Keratinocyte (primary cell): ENCODE measurements around the gene SPZ1.

Experiments
- CTCF ChIP-seq, 3 experiments: IDR thresholded peaks in 1 of 3; conservative IDR thresholded peaks in 1 of 3; optimal IDR thresholded peaks in 1 of 3; 2 replicates in 2 of 3; 3 replicates in 1 of 3; pipeline versions ENCODE3 to v1.5.1; 2011; ENCODE audit warnings: low read length in 3 of 3, mild to moderate bottlenecking in 3 of 3, moderate library complexity in 2 of 3, control low read depth in 1 of 3, inconsistent platforms in 1 of 3; ENCODE audit not compliant: insufficient read depth in 2 of 3; ENCODE audit errors: extremely low read depth in 1 of 3
- EZH2 ChIP-seq: IDR thresholded peaks from one replicate; pipeline ENCODE4 v1.6.1; 2012; ENCODE audit warnings: inconsistent platforms, mild to moderate bottlenecking, low read length, moderate library complexity

- TF ChIP-seq CTCF (optimal IDR thresholded peaks at IDR 0.05 in 1 of 3, IDR thresholded peaks at IDR 0.05 in 1 of 3, conservative IDR thresholded peaks at IDR 0.05 in 1 of 3; ENCODE audit: extremely low read depth in 1 of 3, insufficient read depth in 2 of 3, low read length in 3 of 3) (no peak), EZH2 (no peak)
These were observed 42.6 kb upstream of the SPZ1 start for GRCh38 chr5:80277191-80277590.
